Uterus (tissue), 2 donors: ENCODE results near the gene MITF.

Experiments
- CTCF ChIP-seq, 4 experiments: fragments of 200-600 bp in 2 of 4; fragments of 450-650 bp in 2 of 4; sonication (generic) in 2 of 4; IDR thresholded peaks; one replicate each; pipeline ENCODE4 v1.5.1; 2016 to 2019; ENCODE audit warnings: antibody characterized with exemption in 4 of 4, mild to moderate bottlenecking in 2 of 4, moderate library complexity in 1 of 4
- POLR2A ChIP-seq, 2 donors: fragments of 450-650 bp; IDR thresholded peaks; one replicate each; pipeline ENCODE4 v1.6.1; 2016; ENCODE audit warnings: antibody characterized with exemption in 2 of 2, mild to moderate bottlenecking in 1 of 2, moderate library complexity in 1 of 2

- TF ChIP-seq POLR2A (IDR thresholded peaks at IDR 0.05) (no peak), CTCF (IDR thresholded peaks at IDR 0.05) (no peak)
These were observed 66.2 kb downstream of the MITF start for GRCh38 chr3:69805491-69805890.
